Choroid plexus epithelial cell (primary cell): ENCODE measurements around the gene RAD51B.
"Not testable (repeated sequence)": the region's sequence is repeated elsewhere in the genome, so short reads cannot be mapped to it uniquely, and the experiment has no call there.

Experiments
- DNase-seq: peaks from one replicate; pipeline ENCODE4 v3.0.0-alpha.2; 2010; ENCODE audit warnings: low read depth
- H3K4me3 ChIP-seq: 2 replicates; pipeline ENCODE4 v1.5.1; 2011; ENCODE audit warnings: low read depth, mild to moderate bottlenecking, control low read depth, low read length, moderate library complexity
- TF ChIP-seq, protein P1 (sequence below): conservative IDR thresholded peaks from 2 replicates; pipeline ENCODE4 v1.5.1; 2011; ENCODE audit warnings: low read depth, mild to moderate bottlenecking, control low read depth, inconsistent platforms, low read length, moderate library complexity

The RAD51B gene

DNA sequence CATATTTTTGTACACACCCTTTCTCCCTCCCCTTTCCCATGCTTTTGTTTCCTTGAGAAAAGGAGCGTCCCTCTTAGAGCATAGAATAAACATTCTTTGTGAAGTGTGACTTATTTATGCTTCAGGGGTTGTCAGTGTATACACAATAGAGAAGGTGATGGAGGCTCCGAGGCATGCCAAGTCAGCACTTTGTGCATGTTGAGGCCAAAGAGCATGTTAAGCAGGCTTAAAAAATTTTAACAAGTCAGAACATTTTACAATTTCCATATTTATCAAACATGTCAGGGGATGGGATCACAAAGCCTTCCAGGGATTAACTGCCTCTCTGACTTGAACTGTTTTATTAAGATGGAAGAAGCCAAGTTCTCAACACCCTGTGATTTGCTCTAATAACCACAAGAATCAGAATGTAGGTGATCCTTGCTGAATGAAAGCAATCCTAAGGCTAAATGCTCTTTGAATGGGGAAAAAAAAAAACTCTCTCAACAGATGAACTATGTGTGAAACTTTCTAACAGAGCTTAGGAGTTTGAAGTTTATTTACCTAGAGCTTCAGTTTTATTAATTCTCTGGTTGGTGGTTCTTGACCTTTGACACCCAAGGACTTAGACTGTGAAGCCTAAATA, 223.1 kb downstream of the RAD51B start:
- TF ChIP-seq, protein P1, sequence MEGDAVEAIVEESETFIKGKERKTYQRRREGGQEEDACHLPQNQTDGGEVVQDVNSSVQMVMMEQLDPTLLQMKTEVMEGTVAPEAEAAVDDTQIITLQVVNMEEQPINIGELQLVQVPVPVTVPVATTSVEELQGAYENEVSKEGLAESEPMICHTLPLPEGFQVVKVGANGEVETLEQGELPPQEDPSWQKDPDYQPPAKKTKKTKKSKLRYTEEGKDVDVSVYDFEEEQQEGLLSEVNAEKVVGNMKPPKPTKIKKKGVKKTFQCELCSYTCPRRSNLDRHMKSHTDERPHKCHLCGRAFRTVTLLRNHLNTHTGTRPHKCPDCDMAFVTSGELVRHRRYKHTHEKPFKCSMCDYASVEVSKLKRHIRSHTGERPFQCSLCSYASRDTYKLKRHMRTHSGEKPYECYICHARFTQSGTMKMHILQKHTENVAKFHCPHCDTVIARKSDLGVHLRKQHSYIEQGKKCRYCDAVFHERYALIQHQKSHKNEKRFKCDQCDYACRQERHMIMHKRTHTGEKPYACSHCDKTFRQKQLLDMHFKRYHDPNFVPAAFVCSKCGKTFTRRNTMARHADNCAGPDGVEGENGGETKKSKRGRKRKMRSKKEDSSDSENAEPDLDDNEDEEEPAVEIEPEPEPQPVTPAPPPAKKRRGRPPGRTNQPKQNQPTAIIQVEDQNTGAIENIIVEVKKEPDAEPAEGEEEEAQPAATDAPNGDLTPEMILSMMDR: no peak
- DNase-seq: peak; percentile 10
- H3K4me3 ChIP-seq: no peak overlapping the region

DNA sequence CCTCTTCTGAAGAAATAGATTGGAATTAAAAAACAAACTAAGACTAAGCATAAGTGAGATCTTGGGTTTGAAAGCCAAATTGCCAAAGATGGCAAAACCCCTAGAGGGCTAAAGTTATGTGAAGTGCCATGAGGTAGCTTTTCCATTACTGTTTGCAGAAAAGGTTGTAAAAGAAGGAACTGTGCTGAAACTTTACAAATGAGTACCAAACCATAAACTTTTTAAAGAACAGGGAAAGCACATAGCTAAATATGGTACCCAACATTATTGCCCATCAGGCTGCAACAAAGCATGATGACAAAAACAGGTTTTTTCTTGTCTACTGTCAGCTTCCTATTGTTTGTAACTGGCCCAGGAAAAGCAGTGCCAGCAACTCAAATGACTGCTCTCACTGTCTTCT, 224.2 kb downstream of the RAD51B start:
- TF ChIP-seq, protein P1: no peak
- no peak overlapping the region for H3K4me3 ChIP-seq
- DNase-seq: no peak

DNA sequence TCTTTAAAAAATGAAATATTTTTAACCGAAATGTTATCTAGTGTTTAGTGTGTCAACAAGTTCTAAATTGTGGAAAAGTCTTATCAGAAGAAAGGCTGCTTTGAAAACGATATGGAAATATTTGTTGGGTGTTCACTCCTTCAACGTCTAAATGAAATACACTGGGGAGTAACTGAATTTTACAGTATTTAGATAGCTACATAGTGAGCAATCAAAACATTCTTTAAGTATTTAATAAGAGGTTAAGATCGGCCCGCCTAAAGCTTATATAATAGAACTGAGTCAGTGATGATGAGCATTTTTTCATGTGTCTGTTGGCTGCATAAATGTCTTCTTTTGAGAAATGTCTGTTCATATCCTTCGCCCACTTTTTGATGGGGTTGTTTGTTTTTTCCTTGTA, 228.3 kb downstream of the RAD51B start:
- TF ChIP-seq, protein P1: no peak
- peak; percentile 43 for DNase-seq
- H3K4me3 ChIP-seq: no peak overlapping the region

DNA sequence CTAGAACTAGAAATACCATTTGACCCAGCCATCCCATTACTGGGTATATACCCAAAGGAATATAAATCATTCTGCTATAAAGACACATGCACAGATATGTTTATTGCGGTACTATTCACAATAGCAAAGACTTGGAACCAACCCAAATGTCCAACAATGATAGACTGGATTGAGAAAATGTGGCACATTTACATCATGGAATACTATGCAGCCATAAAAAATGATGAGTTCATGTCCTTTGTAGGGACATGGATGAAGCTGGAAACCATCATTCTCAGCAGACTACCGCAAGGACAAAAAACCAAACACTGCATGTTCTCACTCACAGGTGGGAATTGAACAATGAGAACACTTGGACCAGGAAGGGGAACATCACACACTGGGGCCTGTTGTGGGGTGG, 229.2 kb downstream of the RAD51B start:
- not testable (repeated sequence) for H3K4me3 ChIP-seq, DNase-seq

DNA sequence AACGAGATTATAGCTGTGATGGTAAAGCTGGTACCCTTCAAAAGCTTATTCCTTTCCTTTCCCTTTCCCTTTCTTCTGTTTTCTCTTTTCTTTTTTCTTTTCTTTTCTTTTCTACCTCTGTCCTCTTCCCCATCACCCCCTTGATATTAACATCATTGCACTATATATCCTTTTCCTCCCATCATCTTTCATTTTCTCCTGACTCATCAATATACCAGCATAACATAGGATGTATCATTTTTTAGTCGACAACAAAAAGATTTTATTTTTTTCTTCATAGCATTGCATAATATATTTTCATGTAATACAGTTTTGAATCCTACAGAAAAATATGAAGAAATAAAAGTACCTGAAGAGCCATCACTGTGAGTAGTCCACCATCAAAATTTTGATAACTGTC, 230.6 kb downstream of the RAD51B start:
- DNase-seq: no peak
- TF ChIP-seq, protein P1: no peak
- no peak overlapping the region for H3K4me3 ChIP-seq

DNA sequence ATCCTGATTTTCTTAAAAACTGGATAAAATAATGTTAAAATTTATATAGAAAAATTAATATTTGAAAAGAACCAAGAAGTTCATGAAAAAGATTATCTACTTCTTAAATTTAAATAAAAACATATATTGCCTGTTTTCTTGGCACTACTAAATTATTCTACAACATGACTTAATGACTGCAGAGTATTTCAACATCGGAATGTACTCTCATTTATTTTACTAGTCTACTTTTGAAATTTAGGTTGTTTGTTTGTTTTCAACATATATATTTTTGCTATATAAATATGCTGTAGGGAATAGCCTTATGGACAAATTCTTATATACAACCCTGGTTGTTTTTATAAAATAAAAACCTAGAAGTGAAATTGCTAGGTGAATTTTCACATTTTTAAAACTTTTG, 231.6 kb downstream of the RAD51B start:
- no peak for DNase-seq
- TF ChIP-seq, protein P1: no peak
- H3K4me3 ChIP-seq: no peak overlapping the region

DNA sequence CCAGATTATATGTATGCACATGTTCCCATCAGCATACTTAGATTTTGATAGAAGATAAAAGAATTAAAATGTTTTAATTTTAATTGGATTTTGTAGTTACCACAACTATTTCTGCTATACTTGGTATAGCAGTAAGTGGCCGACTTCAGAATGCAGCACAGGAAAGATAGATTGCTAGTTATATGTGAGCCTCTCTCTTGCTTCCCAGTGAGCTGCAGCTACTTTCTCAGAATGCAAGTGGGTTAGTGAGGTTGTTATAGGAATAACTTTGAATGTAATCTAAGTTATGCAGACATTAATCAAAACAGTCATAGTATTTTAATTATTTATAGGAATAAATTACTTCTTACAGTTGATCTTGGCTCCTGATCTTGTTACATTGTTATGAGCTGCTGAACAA, 240.6 kb downstream of the RAD51B start:
- no peak for DNase-seq
- TF ChIP-seq, protein P1: no peak
- no peak overlapping the region for H3K4me3 ChIP-seq
